Measurements from ENCODE around the gene RNASE8. TPM values are rescaled to one million over a fixed set of nuclear protein-coding genes. Genes with fewer than 3 reads are reported as not detected.

Gene RNASE8
- total and polyA plus RNA-seq, 12 donors, result not detected

- ATAC-seq (peak in 1 of 8 donors; percentile 19), DNase-seq (no peak)
- TF ChIP-seq CTCF (IDR thresholded peaks at IDR 0.05), result no peak
- Histone ChIP-seq H3K4me3 (no peak overlapping the region), H3K9me3 (no peaks in the 10 kb centered on the region), H3K27me3 (peaks cover 0 to 7% (median 0%) of the 10 kb centered on the region in 7 donors), H3K4me1 (peaks cover 13 to 50% (median 44%) of the 10 kb centered on the region in 9 donors), H3K36me3 (no peaks in the 10 kb centered on the region), H3K27ac (peak overlapping the region in 5 of 10 donors; percentile 6 to 67 (median 49))
- intact Hi-C loops (cut with DNase I), result loop anchor here in 4 of 10 donors (5.0 to 10.0 kb wide), 5 partner anchors 36 to 346 kb away; no protein-coding TSS in a partner anchor
- 35 to 44% methylated on average over 8 of the region's 8 CpGs for WGBS, 2 donors
These were observed 14.7 kb upstream of the RNASE8 start for GRCh38 chr14:21042918-21043317.

- H3K4me1 ChIP-seq, result peaks cover 13 to 50% (median 40%) of the 10 kb centered on the region in 9 donors
- H3K27ac ChIP-seq, result peak overlapping the region in 8 of 10 donors; percentile 6 to 67 (median 30)
- no peaks in the 10 kb centered on the region for H3K9me3 ChIP-seq
- no peak for DNase-seq
- no peak for TF ChIP-seq CTCF (IDR thresholded peaks at IDR 0.05)
- peak in 2 of 8 donors; percentile 5 to 39 for ATAC-seq
- H3K27me3 ChIP-seq, result peaks cover 0 to 7% (median 0%) of the 10 kb centered on the region in 7 donors
- intact Hi-C loops (cut with DNase I), result loop anchor here in 4 of 10 donors (5.0 to 10.0 kb wide), 5 partner anchors 36 to 346 kb away; no protein-coding TSS in a partner anchor
- no peaks in the 10 kb centered on the region for H3K36me3 ChIP-seq
- WGBS, 2 donors, result 27 to 29% methylated on average over 2 of the region's 2 CpGs
- H3K4me3 ChIP-seq, result no peak overlapping the region
These were observed 14.1 kb upstream of the RNASE8 start for GRCh38 chr14:21043387-21043973.

- Histone ChIP-seq H3K4me3 (no peak overlapping the region), H3K9me3 (no peaks in the 10 kb centered on the region), H3K36me3 (no peaks in the 10 kb centered on the region), H3K27me3 (peaks cover 0 to 7% (median 0%) of the 10 kb centered on the region in 7 donors), H3K4me1 (peaks cover 13 to 50% (median 38%) of the 10 kb centered on the region in 9 donors), H3K27ac (peak overlapping the region in 7 of 10 donors; percentile 6 to 67 (median 30))
- peak in 1 of 2 donors; percentile 58 for DNase-seq
- no peak for TF ChIP-seq CTCF (IDR thresholded peaks at IDR 0.05)
- ATAC-seq, result peak in 6 of 8 donors; percentile 8 to 57 (median 38)
- intact Hi-C loops (cut with DNase I), result loop anchor here in 4 of 10 donors (5.0 to 10.0 kb wide), 5 partner anchors 37 to 347 kb away; no protein-coding TSS in a partner anchor
- WGBS, 2 donors, result 24 to 35% methylated on average over 6 of the region's 6 CpGs
These were observed 13.5 kb upstream of the RNASE8 start for GRCh38 chr14:21043974-21044618.

- no peaks in the 10 kb centered on the region for H3K36me3 ChIP-seq
- ATAC-seq (no peak), DNase-seq (no peak)
- no peak overlapping the region for H3K4me3 ChIP-seq
- intact Hi-C loops (cut with DNase I), result loop anchor here in 1 of 10 donors (10.0 kb wide), 1 partner anchor 193 kb away; no protein-coding TSS in a partner anchor
- peak overlapping the region in 1 of 10 donors; percentile 3 for H3K27ac ChIP-seq
- H3K9me3 ChIP-seq, result no peaks in the 10 kb centered on the region
- H3K27me3 ChIP-seq, result peaks cover 0 to 7% (median 0%) of the 10 kb centered on the region in 7 donors
- 51 to 60% methylated on average over 2 of the region's 2 CpGs for WGBS, 2 donors
- TF ChIP-seq CTCF (IDR thresholded peaks at IDR 0.05), result no peak
- H3K4me1 ChIP-seq, result peaks cover 6 to 35% (median 25%) of the 10 kb centered on the region in 9 donors
These were observed 10.2 kb upstream of the RNASE8 start for GRCh38 chr14:21047378-21047781.
